ENCODE data around the gene GPHN. TPM values are rescaled to one million over a fixed set of nuclear protein-coding genes. Genes with fewer than 3 reads are reported as not detected.

GPHN gene
- total and polyA plus RNA-seq, 2 of the 4 experiments (the other 2 are of a cell fraction) = 8.0 to 8.1 TPM

DNA sequence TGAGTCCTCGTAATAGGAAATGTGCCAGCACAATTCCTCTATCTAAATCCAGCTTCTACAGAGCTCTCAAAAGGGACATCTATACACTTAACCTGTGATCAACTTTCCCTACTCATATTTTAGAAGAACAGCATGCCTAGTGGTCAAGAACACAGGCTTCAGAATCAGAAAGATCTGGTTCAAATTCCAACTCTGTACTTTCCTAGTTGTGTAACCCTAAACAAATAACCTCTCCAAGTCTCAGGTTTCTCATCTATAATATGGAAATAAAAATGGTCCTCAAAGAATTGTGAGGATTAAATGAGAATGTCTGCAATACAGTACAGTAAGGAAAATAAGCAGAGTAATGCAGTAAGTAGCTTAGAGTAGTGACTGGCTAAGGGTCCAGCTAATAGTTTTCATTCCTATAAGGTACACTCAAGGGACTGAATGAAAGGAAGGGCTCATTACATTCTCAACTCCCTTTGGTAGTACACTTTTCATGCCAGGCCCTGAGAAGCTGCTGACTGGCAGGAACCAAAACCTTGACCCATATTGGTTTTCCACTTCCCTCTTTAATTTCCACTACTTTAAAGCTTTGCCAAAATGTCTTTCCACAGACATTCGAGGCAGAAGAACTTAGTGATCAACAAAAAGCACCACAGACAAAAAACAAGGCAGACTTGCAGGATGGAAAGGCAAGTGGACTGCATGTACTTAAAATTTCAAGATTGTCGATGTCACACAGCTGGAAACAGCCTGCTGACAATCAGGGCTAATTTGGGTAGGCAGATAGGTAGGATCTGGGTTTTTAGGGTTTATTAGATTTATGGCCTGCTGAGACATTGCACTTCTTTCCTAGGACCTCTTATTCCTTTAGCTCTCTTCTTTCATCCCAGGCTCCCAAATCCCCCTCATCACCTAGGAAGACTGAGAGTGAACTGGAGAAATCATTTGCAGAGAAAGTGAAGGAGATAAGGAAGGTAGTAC lies 17.5 kb upstream of the GPHN start:
- H3K18ac ChIP-seq (ENCODE audit: low read depth, low read length) = no peak overlapping the region
- H3K36me3 ChIP-seq (ENCODE audit: control insufficient read depth, insufficient read depth, low read length) = no peaks in the 10 kb centered on the region
- no peak overlapping the region for H2BK5ac ChIP-seq (ENCODE audit: low read depth, low read length, poor library complexity, severe bottlenecking)
- H3K9me1 ChIP-seq (ENCODE audit: insufficient read depth, low read length) = no peaks in the 10 kb centered on the region
- ATAC-seq (ENCODE audit: low read depth) (no peak), DNase-seq (no peak)
- H4K5ac ChIP-seq (ENCODE audit: low read depth, low read length) = no peak overlapping the region
- CTCF ChIA-PET = interaction anchor here (1.0 to 1.2 kb wide), 2 partner anchors 9 to 26 kb away, joined by 3 read pairs; no protein-coding TSS in a partner anchor
- no peaks in the 10 kb centered on the region for H3K4me1 ChIP-seq (ENCODE audit: control insufficient read depth, insufficient read depth, low read length)
- H3K23ac ChIP-seq (ENCODE audit: low read depth, low read length) = no peak overlapping the region
- no peak overlapping the region for H2BK120ac ChIP-seq (ENCODE audit: low read depth, low read length)
- H3K4me2 ChIP-seq (ENCODE audit: low read depth, low read length) = no peak overlapping the region
- dilution Hi-C loops (cut with HindIII; ENCODE audit: low sequenced_read_pairs, unreplicated experiment) (no loop called here), in situ Hi-C loops (cut with MboI; ENCODE audit: low sequenced_read_pairs) (loop anchor here (10.0 kb wide), 1 partner anchor 624 kb away; no protein-coding TSS in a partner anchor), intact Hi-C loops (cut with micrococcal nuclease) (loop anchor here (10.0 kb wide), 1 partner anchor 794 kb away; no protein-coding TSS in a partner anchor)
- H2BK15ac ChIP-seq (ENCODE audit: low read depth, low read length) = no peak overlapping the region
- no peak overlapping the region for H4K91ac ChIP-seq (ENCODE audit: insufficient read depth, low read depth, low read length)
- no peaks in the 10 kb centered on the region for H3K9me3 ChIP-seq (ENCODE audit: control insufficient read depth, insufficient read depth, low read length)
- no peak overlapping the region for H2AK9ac ChIP-seq (replicated peaks; ENCODE audit: low read depth, low read length, poor library complexity)
- no peak overlapping the region for H2AK5ac ChIP-seq (ENCODE audit: low read depth, low read length)
- no peak overlapping the region for H3K4ac ChIP-seq (ENCODE audit: low read depth, low read length)
- no peak overlapping the region for H3K9ac ChIP-seq (ENCODE audit: low read depth, low read length)
- no peak overlapping the region for H3K27ac ChIP-seq (ENCODE audit: insufficient read depth, low read length)
- no peak overlapping the region for H2BK20ac ChIP-seq (ENCODE audit: low read depth, low read length)
- no CpG with 5 or more reads among the region's 3 CpGs for WGBS, 2 experiments (ENCODE audit: extremely low coverage in 2 of 2, insufficient read length in 1 of 2)
- POLR2A ChIA-PET (ENCODE audit: unreplicated experiment) = no interaction called here
- H3K79me1 ChIP-seq (ENCODE audit: low read depth in 1 of 2, low read length in 2 of 2) = no peaks in the 10 kb centered on the region
- no peak overlapping the region for H4K8ac ChIP-seq (ENCODE audit: low read depth in 2 of 2, low read length in 2 of 2)
- no peaks in the 10 kb centered on the region; the same call in 1 of the 2 replicates for H3K27me3 ChIP-seq (ENCODE audit: control insufficient read depth, insufficient read depth, low read length)
- BruUV-seq (replicated peaks) = no TSS peak
- TF ChIP-seq MAFK (IDR thresholded peaks at IDR 0.05; ENCODE audit: low read depth, low read length) (no peak), NFE2L2 (IDR thresholded peaks at IDR 0.05; ENCODE audit: low read depth, low read length) (no peak), FOS (IDR thresholded peaks at IDR 0.05; ENCODE audit: low read depth, low read length) (no peak), RCOR1 (IDR thresholded peaks at IDR 0.05; ENCODE audit: insufficient replicate concordance, low read length) (no peak), SMC3 (IDR thresholded peaks at IDR 0.05; ENCODE audit: low read depth, low read length) (no peak)
- H4K20me1 ChIP-seq (ENCODE audit: insufficient read depth, low read length) = no peaks in the 10 kb centered on the region
- no peak overlapping the region for H3K4me3 ChIP-seq (ENCODE audit: insufficient read depth, low read depth, low read length)
- no peak overlapping the region for H3K14ac ChIP-seq (replicated peaks; ENCODE audit: low read depth, low read length)
- no peak overlapping the region for H2AFZ ChIP-seq (replicated peaks; ENCODE audit: low read length, poor library complexity)
- no peak overlapping the region for H3K56ac ChIP-seq (ENCODE audit: extremely low read depth, insufficient read depth, low read length)
